ENCODE data around the gene OR8K5.

The OR8K5 gene

GRCh38 chr11:56140151-56140661, 19.9 kb downstream of the OR8K5 start, which contains the start of gene OR8J3:
Gene OR8J3 (minus strand): TSS chr11:56140201. CDS start chr11:56137718, 2,483 bp downstream.
- Histone ChIP-seq H3K27ac (ENCODE audit: low read depth, low read length) (no peak within 1 kb of the TSS), H3K36me3 (ENCODE audit: control insufficient read depth, low read length) (no peaks in the 10 kb centered on the region), H3K4me2 (ENCODE audit: low read length) (no peak within 1 kb of the TSS), H3K4me3 (ENCODE audit: low read length) (no peak within 1 kb of the TSS), H4K20me1 (ENCODE audit: control insufficient read depth, insufficient read depth, low read depth, low read length) (no peaks in the 10 kb centered on the region), H3K9me3 (ENCODE audit: control insufficient read depth, insufficient read depth, low read length) (no peaks in the 10 kb centered on the region), H3K9me2 (replicated peaks; ENCODE audit: control insufficient read depth, low read length) (no peaks in the 10 kb centered on the region), H3K4me1 (ENCODE audit: control insufficient read depth, low read length) (no peaks in the 10 kb centered on the region), H3K27me3 (ENCODE audit: control insufficient read depth, low read length) (no peaks in the 10 kb centered on the region), H3K79me2 (ENCODE audit: control insufficient read depth, low read length) (no peaks in the 10 kb centered on the region), H3F3A (ENCODE audit: control insufficient read depth, insufficient read depth) (no peaks in the 10 kb centered on the region)
- TF ChIP-seq, protein P1, sequence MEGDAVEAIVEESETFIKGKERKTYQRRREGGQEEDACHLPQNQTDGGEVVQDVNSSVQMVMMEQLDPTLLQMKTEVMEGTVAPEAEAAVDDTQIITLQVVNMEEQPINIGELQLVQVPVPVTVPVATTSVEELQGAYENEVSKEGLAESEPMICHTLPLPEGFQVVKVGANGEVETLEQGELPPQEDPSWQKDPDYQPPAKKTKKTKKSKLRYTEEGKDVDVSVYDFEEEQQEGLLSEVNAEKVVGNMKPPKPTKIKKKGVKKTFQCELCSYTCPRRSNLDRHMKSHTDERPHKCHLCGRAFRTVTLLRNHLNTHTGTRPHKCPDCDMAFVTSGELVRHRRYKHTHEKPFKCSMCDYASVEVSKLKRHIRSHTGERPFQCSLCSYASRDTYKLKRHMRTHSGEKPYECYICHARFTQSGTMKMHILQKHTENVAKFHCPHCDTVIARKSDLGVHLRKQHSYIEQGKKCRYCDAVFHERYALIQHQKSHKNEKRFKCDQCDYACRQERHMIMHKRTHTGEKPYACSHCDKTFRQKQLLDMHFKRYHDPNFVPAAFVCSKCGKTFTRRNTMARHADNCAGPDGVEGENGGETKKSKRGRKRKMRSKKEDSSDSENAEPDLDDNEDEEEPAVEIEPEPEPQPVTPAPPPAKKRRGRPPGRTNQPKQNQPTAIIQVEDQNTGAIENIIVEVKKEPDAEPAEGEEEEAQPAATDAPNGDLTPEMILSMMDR (IDR thresholded peaks at IDR 0.05; ENCODE audit: low read depth, low read length, poor library complexity, severe bottlenecking): no peak
- no peak for TF ChIP-seq EZH2phosphoT487 (IDR thresholded peaks at IDR 0.05; ENCODE audit: borderline replicate concordance, low read length)

DNA sequence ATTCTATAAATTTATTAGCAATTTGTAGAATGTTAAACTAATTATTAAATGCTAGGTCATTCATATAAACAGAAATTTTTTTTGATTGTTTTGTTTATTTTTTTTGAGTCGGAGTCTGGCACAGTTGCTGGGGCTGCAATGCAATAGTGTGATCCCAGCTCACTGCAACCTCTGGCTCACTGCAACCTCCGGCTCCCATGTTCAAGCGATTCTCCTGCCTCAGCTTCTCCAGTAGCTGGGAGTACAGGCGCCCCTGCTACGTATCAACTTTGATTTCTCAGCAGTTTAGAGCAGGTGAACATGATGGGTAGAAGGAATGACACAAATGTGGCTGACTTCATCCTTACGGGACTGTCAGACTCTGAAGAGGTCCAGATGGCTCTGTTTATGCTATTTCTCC, 38.0 kb downstream of the OR8K5 start, which contains the start of gene OR8H3:
OR8H3 (plus strand) TSS at position 301 of the 400 bp plus-strand sequence; CDS start at position 301, 0 bp downstream.
- Histone ChIP-seq H3K4me1 (ENCODE audit: control insufficient read depth, low read length) (no peaks in the 10 kb centered on the region), H3K9me3 (ENCODE audit: control insufficient read depth, insufficient read depth, low read length) (no peaks in the 10 kb centered on the region), H3K36me3 (ENCODE audit: control insufficient read depth, low read length) (no peaks in the 10 kb centered on the region), H3F3A (ENCODE audit: control insufficient read depth, insufficient read depth) (no peaks in the 10 kb centered on the region), H3K27ac (ENCODE audit: low read depth, low read length) (no peak within 1 kb of the TSS), H3K27me3 (ENCODE audit: control insufficient read depth, low read length) (no peaks in the 10 kb centered on the region), H3K9me2 (replicated peaks; ENCODE audit: control insufficient read depth, low read length) (no peaks in the 10 kb centered on the region), H3K79me2 (ENCODE audit: control insufficient read depth, low read length) (no peaks in the 10 kb centered on the region), H3K4me3 (ENCODE audit: low read length) (no peak within 1 kb of the TSS), H3K4me2 (ENCODE audit: low read length) (no peak within 1 kb of the TSS), H4K20me1 (ENCODE audit: control insufficient read depth, insufficient read depth, low read depth, low read length) (no peaks in the 10 kb centered on the region)
- TF ChIP-seq, protein P1 (IDR thresholded peaks at IDR 0.05; ENCODE audit: low read depth, low read length, poor library complexity, severe bottlenecking): no peak
- no peak for TF ChIP-seq EZH2phosphoT487 (IDR thresholded peaks at IDR 0.05; ENCODE audit: borderline replicate concordance, low read length)

All from DOHH2 (cell line).